CD4-positive, alpha-beta T cell (primary cell): ENCODE measurements around the gene PCDHGA9. TPM values are rescaled to one million over a fixed set of nuclear protein-coding genes. Genes with fewer than 3 reads are reported as not detected.

Experiments
- ATAC-seq: fragments of 200-7000 bp; cut with Tn5 transposase; one replicate; pipeline ENCODE4 v1.10.0; 2022; ENCODE audit warnings: mild to moderate bottlenecking; ENCODE audit not compliant: poor library complexity
- CTCF ChIA-PET: fragments of 350-600 bp; sonication (Branson Sonifier 250); formaldehyde crosslinking; loops from one replicate; lab custom pipeline; 2021; ENCODE audit warnings: antibody characterized with exemption, inconsistent platforms; lab: Charles Lee
- POLR2A ChIA-PET: fragments of 350-600 bp; sonication (Branson Sonifier 250); formaldehyde crosslinking; loops from one replicate; lab custom pipeline; 2021; ENCODE audit warnings: antibody characterized with exemption, inconsistent platforms; lab: Charles Lee
- DNase-seq, 14 experiments: peaks; one replicate each; pipeline ENCODE4 v3.0.0-alpha.2; 2013 to 2020; ENCODE audit warnings: mixed read lengths in 2 of 14
- H3K27ac ChIP-seq, 2 donors: one replicate each; pipeline versions ENCODE4 v1.5.1 to v1.7.0; 2013; ENCODE audit warnings: low read length in 2 of 2, low read depth in 1 of 2, mild to moderate bottlenecking in 1 of 2
- H3K27me3 ChIP-seq, 2 experiments: 1 replicate in 1 of 2; 2 replicates in 1 of 2; pipeline versions ENCODE4 v1.6.1 to v1.7.0; 2013; ENCODE audit warnings: low read length in 2 of 2, control low read depth in 1 of 2, mild to moderate bottlenecking in 1 of 2, moderate library complexity in 1 of 2; ENCODE audit not compliant: insufficient read depth in 2 of 2, control insufficient read depth in 1 of 2
- H3K36me3 ChIP-seq: one replicate; pipeline ENCODE4 v1.6.1; 2013; ENCODE audit warnings: low read length, control low read depth; ENCODE audit not compliant: insufficient read depth
- H3K4me1 ChIP-seq: one replicate; pipeline ENCODE4 v1.6.1; 2013; ENCODE audit warnings: low read length, control low read depth; ENCODE audit not compliant: insufficient read depth
- H3K4me3 ChIP-seq: one replicate; pipeline ENCODE4 v1.5.1; 2013; ENCODE audit warnings: mild to moderate bottlenecking, low read length, moderate library complexity
- H3K9me3 ChIP-seq, 2 experiments: 1 replicate in 1 of 2; 2 replicates in 1 of 2; pipeline versions ENCODE4 v1.6.1 to v1.7.0; 2013; ENCODE audit warnings: low read length in 2 of 2, mild to moderate bottlenecking in 2 of 2, control low read depth in 1 of 2, moderate library complexity in 1 of 2; ENCODE audit not compliant: control insufficient read depth in 1 of 2, insufficient read depth in 1 of 2
- H3K27ac Mint-ChIP-seq: one replicate; pipeline ENCODE4 v1.8.0; 2020; ENCODE audit warnings: mixed read lengths
- H3K27me3 Mint-ChIP-seq: one replicate; pipeline ENCODE4 v1.8.0; 2021; ENCODE audit warnings: mixed read lengths
- H3K36me3 Mint-ChIP-seq: one replicate; pipeline ENCODE4 v1.8.0; 2021; ENCODE audit warnings: low read depth, mixed read lengths
- H3K4me1 Mint-ChIP-seq: one replicate; pipeline ENCODE4 v1.8.0; 2021; ENCODE audit warnings: low read depth, mixed read lengths
- H3K4me3 Mint-ChIP-seq: one replicate; pipeline ENCODE4 v1.8.0; 2020; ENCODE audit warnings: mild to moderate bottlenecking, mixed read lengths
- H3K9me3 Mint-ChIP-seq: one replicate; pipeline ENCODE4 v1.8.0; 2020; ENCODE audit warnings: mixed read lengths
- CTCF ChIP-seq: fragments of 200-600 bp; IDR thresholded peaks from one replicate; pipeline ENCODE4 v1.8.0; 2022; ENCODE audit warnings: antibody characterized with exemption, mild to moderate bottlenecking
- intact Hi-C, 2 experiments: fragments of 100-400 bp; cut with DNase I in 1 of 2; cut with micrococcal nuclease in 1 of 2; formaldehyde crosslinking; loops; one replicate each; pipeline versions ENCODE4 v1.15.1 to v1.9.0; 2023 to 2025; cut with DNase I, micrococcal nuclease
- polyA plus RNA-seq, 2 donors: library from polyadenylated mRNA; unstranded; fragments of 120-200 nt; gene quantifications; one replicate each; pipeline ENCODE4 v1.2.1, GENCODE V29; 2013
- total RNA-seq, 174 experiments: library from RNA in 2 of 174; stranded (reverse) in 2 of 174; gene quantifications; one replicate each; pipeline ENCODE4 v1.2.3 and lab custom pipeline; 2021 to 2026

Gene PCDHGA9
- total RNA-seq = not detected
- 0.03 TPM for polyA plus RNA-seq (2013, experiment 1 of 2)
- 0.16 TPM for polyA plus RNA-seq (2013, experiment 2 of 2)
- 0 to 1.7 (median 0.22) reads per million in 172 experiments for total RNA-seq (lab: John Stamatoyannopoulos, UW)

DNA sequence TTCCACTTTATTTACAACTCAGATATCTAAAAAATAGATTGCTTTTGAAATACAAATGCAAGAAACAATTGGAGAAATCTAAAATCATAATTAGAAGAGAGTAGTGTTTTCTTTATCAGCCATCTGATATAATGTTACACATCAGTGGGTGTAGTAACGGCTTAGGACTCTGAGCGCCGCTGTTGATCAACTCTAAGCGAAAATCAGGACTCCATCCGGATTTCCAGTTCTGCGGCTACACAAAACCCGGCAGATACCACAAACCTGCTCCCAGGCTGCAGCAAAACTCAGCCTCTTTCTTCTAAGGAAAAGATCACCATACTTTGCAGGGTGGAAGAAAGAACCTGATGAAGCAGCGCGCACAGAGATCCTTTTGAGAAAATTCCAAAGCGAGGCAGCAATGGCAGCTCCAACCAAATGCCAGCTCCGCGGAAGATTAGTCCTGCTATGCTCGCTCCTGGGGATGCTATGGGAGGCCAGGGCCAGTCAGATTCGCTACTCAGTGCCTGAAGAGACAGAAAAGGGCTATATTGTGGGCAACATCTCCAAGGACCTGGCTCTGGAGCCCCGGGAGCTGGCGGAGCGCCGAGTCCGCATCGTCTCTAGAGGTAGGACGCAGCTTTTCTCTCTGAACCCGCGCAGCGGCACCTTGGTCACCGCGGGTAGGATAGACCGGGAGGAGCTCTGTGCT is at the start of gene PCDHGA9:
TSS of gene PCDHGA9 (plus strand) at position 226 of the 691 bp plus-strand sequence. CDS start at position 401, 175 bp downstream.
- Histone ChIP-seq H3K27me3 (peaks cover 51 to 82% of the 10 kb centered on the region in 2 experiments), H3K36me3 (no peaks in the 10 kb centered on the region), H3K4me1 (no peaks in the 10 kb centered on the region), H3K4me3 (no peak within 1 kb of the TSS), H3K9me3 (peaks cover 44 to 50% of the 10 kb centered on the region in 2 experiments), H3K27ac (no peak within 1 kb of the TSS)
- peak in 2 of 14 experiments; percentile 26 for DNase-seq
- Mint-ChIP-seq H3K4me1 (peaks cover 3% of the 10 kb centered on the region), H3K36me3 (peaks cover 29% of the 10 kb centered on the region), H3K27me3 (peaks cover 77% of the 10 kb centered on the region), H3K9me3 (peaks cover 5% of the 10 kb centered on the region), H3K27ac (no peak within 1 kb of the TSS), H3K4me3 (peak within 1 kb of the TSS; percentile 77)
- no peak for TF ChIP-seq CTCF
- CTCF ChIA-PET = no interaction called here
- ATAC-seq = no peak
- intact Hi-C loops = no loop called here
- POLR2A ChIA-PET = no interaction called here

GRCh38 chr5:141354900-141355469 is 47.6 kb upstream of the PCDHGA9 start, which contains the start of gene PCDHGA4:
TSS of gene PCDHGA4 (plus strand) at chr5:141355021. CDS start at chr5:141355108, 87 bp downstream.
- peaks cover 23% of the 10 kb centered on the region for H3K36me3 Mint-ChIP-seq
- peaks cover 27 to 48% of the 10 kb centered on the region in 2 experiments for H3K9me3 ChIP-seq
- POLR2A ChIA-PET = interaction anchor here (1.3 kb wide), 1 partner anchor 35 kb away, joined by 3 read pairs; the partner anchor contains the start of gene TAF7
- DNase-seq (peak in 2 of 14 experiments; percentile 14 to 19), ATAC-seq (no peak)
- H3K4me1 Mint-ChIP-seq = peaks cover 3% of the 10 kb centered on the region
- H3K36me3 ChIP-seq = no peaks in the 10 kb centered on the region
- intact Hi-C loops = no loop called here
- H3K4me1 ChIP-seq = peaks cover 10% of the 10 kb centered on the region
- CTCF ChIA-PET = interaction anchor here (1.3 kb wide), 1 partner anchor 209 kb away, joined by 3 read pairs; no protein-coding TSS in a partner anchor
- peaks cover 14% of the 10 kb centered on the region for H3K9me3 Mint-ChIP-seq
- H3K27ac ChIP-seq = no peak within 1 kb of the TSS
- TF ChIP-seq CTCF = no peak
- peaks cover 48 to 84% of the 10 kb centered on the region in 2 experiments for H3K27me3 ChIP-seq
- H3K4me3 Mint-ChIP-seq = no peak within 1 kb of the TSS
- H3K27ac Mint-ChIP-seq = no peak within 1 kb of the TSS
- H3K4me3 ChIP-seq = peak within 1 kb of the TSS; percentile 15
- peaks cover 93% of the 10 kb centered on the region for H3K27me3 Mint-ChIP-seq

DNA sequence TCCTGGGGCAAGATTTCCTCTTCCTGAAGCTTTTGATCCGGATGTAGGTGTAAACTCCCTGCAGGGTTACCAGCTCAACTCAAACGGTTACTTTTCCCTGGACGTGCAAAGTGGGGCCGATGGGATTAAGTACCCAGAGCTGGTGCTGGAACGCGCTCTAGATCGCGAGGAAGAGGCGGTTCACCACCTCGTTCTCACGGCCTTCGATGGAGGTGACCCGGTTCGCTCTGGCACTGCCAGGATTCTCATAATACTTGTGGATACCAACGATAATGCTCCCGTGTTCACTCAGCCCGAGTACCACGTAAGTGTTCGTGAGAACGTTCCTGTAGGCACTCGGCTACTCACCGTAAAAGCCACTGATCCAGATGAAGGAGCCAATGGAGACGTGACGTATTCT is 46.9 kb upstream of the PCDHGA9 start:
- CTCF ChIA-PET = interaction anchor here (1.3 kb wide), 1 partner anchor 208 kb away, joined by 3 read pairs; no protein-coding TSS in a partner anchor

More for the DNA sequence above, 46.9 kb upstream of the PCDHGA9 start:
- no peak for TF ChIP-seq CTCF
- Mint-ChIP-seq H3K9me3 (peaks cover 15% of the 10 kb centered on the region), H3K4me3 (no peak overlapping the region), H3K27me3 (peaks cover 93% of the 10 kb centered on the region), H3K4me1 (peaks cover 6% of the 10 kb centered on the region), H3K27ac (no peak overlapping the region), H3K36me3 (peaks cover 23% of the 10 kb centered on the region)
- POLR2A ChIA-PET = no interaction called here
- no peak overlapping the region for H3K4me3 ChIP-seq
- intact Hi-C loops = no loop called here
- DNase-seq (no peak), ATAC-seq (no peak)
- peaks cover 48 to 84% of the 10 kb centered on the region in 2 experiments for H3K27me3 ChIP-seq
- H3K27ac ChIP-seq = no peak overlapping the region
- peaks cover 27 to 48% of the 10 kb centered on the region in 2 experiments for H3K9me3 ChIP-seq
- H3K4me1 ChIP-seq = peaks cover 9% of the 10 kb centered on the region
- H3K36me3 ChIP-seq = no peaks in the 10 kb centered on the region
